Measurements from ENCODE around the gene DISP1.
A peak's percentile ranks its signal among the peaks of the same experiment; 100 is the strongest.

Gene DISP1

DNA sequence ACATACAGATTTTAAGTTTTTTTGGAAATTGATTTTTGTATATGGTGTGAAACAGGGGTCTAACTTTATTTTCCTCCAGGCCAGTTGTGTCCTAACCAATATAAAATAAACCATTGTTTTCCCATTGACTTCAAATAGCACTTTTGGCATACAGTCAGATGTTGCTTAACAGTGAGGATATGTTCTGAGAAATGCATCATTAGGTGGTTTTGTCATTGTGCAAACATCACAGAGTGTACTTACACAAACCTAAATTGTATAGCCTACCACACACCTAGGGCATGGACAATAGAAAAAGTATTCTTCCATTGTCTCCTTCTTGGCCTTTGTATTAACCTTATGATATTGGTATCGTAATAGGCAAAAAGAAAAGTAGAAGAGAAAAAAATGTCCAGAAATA, 37.4 kb upstream of the DISP1 start:
- TF ChIP-seq, protein P1, sequence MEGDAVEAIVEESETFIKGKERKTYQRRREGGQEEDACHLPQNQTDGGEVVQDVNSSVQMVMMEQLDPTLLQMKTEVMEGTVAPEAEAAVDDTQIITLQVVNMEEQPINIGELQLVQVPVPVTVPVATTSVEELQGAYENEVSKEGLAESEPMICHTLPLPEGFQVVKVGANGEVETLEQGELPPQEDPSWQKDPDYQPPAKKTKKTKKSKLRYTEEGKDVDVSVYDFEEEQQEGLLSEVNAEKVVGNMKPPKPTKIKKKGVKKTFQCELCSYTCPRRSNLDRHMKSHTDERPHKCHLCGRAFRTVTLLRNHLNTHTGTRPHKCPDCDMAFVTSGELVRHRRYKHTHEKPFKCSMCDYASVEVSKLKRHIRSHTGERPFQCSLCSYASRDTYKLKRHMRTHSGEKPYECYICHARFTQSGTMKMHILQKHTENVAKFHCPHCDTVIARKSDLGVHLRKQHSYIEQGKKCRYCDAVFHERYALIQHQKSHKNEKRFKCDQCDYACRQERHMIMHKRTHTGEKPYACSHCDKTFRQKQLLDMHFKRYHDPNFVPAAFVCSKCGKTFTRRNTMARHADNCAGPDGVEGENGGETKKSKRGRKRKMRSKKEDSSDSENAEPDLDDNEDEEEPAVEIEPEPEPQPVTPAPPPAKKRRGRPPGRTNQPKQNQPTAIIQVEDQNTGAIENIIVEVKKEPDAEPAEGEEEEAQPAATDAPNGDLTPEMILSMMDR (IDR thresholded peaks at IDR 0.05; ENCODE audit: low read length, missing control alignments) = no peak
- DNase-seq (ENCODE audit: low read depth) = peak; percentile 96
- no peak overlapping the region for H3K4me3 ChIP-seq (replicated peaks; ENCODE audit: low read depth, low read length)

DNA sequence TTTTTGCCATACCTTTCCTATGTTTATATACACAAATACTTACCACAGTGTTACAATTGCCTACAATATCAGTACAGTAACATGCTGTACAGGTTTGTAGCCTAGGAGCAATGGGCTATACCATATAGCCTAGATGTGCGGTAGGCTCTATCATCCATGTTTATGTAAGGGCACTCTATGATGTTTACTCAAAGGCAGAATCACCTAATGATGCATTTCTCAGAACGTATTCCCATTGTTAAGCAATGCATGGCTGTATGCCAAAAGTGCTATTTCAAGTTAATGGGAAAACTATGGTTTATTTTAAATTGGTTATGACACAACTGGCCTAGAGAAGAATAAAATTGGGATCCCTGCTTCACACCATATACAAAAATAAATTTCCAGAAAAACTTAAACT, 36.9 kb upstream of the DISP1 start:
- TF ChIP-seq, protein P1 (IDR thresholded peaks at IDR 0.05; ENCODE audit: low read length, missing control alignments) = no peak
- no peak overlapping the region for H3K4me3 ChIP-seq (replicated peaks; ENCODE audit: low read depth, low read length)
- DNase-seq (ENCODE audit: low read depth) = peak; percentile 94

DNA sequence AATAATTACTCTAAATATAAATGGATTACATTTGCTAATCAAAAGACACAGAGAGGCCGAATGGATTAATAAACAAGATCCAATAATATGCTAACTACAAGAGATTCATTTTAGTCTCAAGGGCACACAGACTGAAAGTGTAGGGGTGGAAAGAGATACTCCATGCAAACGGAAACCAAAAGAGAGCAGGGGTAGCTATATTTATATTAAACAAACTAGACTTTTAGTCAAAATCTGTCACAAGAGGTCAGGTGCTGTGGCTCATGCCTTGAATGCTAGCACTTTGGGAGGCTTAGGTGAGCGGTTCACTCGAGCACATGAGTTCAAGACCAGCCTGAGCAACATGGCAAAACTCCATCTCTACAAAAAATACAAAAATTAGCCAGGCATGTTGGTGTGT, 33.6 kb upstream of the DISP1 start:
- no peak for DNase-seq (ENCODE audit: low read depth)
- TF ChIP-seq, protein P1 (IDR thresholded peaks at IDR 0.05; ENCODE audit: low read length, missing control alignments) = no peak

DNA sequence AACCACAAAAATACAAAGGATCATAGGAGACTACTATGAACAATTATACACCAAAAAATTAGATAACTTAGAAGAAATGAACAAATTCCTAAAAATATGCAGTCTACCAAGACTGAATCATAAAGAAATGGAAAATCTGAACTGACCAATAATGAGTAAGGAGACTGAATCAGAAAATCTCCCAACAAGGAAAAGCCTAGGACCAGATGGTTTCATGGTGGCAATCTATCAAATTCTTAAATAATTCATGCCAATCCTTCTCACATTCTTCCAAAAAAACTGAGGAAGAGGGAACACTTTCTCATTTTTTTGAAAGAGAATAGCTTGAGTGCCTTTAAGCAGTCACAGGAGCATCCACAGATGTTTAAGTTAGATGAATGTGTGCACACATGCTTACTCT, 31.8 kb upstream of the DISP1 start:
- TF ChIP-seq, protein P1 (IDR thresholded peaks at IDR 0.05; ENCODE audit: low read length, missing control alignments) = no peak
- no peak for DNase-seq (ENCODE audit: low read depth)
- H3K4me3 ChIP-seq (replicated peaks; ENCODE audit: low read depth, low read length) = no peak overlapping the region

More for the DNA sequence above, 33.6 kb upstream of the DISP1 start:
- H3K4me3 ChIP-seq (replicated peaks; ENCODE audit: low read depth, low read length) = no peak overlapping the region

DNA sequence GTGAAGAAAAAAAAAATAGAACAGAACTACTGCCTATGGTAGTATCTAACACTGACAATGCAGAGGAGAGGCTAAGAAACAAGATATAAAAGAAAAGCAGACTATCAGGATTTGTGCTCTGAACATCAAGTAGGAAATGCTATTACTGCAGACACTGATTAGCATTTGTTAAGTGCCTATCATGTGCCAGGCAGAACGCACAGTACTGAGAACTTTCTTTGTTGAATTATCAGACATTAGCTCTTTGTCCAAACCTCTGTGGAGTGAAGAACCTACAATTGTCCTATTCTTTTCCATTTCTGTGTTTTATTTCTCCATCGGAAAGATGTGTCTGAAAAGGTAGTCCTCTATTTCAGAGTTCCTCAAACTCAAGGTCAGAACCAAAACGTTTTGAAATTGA, 30.5 kb upstream of the DISP1 start:
- DNase-seq (ENCODE audit: low read depth) = no peak
- TF ChIP-seq, protein P1 (IDR thresholded peaks at IDR 0.05; ENCODE audit: low read length, missing control alignments) = no peak
- no peak overlapping the region for H3K4me3 ChIP-seq (replicated peaks; ENCODE audit: low read depth, low read length)

DNA sequence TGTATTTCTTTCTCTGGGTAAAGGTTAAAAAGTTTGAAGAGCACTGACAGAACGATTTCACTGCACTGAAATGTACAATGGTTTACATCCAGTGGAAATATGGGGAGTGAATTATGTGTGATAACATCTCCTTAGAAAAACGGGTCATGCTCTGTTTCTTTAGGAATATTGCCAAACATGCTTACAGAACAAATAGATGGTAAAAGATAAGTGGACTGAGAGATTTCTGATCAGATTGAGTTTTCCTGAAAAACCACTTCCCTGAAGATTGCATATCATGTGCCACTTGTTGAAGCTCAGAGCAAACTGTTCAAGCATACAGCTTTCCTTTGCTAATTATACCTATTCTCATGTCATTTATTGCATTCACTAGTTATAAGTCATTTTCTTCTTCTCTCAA, 29.9 kb upstream of the DISP1 start:
- H3K4me3 ChIP-seq (replicated peaks; ENCODE audit: low read depth, low read length) = no peak overlapping the region
- DNase-seq (ENCODE audit: low read depth) = no peak
- TF ChIP-seq, protein P1 (IDR thresholded peaks at IDR 0.05; ENCODE audit: low read length, missing control alignments) = no peak

DNA sequence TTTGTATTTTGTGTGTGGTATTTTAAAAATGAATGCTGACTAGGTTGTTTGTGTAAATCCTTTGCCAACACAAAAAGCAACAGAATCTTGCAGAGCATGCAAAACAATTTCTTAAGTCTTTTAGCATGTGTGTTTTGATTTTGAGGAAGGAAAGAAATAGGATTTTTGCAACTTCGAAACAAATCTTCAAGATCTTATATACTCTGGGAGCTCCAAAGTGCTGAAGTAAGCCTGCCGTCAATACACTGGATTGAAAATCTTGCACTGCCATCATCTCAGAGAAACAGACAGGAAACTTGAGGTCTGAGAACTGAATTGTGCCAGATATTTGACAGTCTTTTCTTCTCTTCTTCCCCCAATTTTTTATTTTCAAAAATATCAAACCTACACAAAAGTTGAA, 29.3 kb upstream of the DISP1 start:
- H3K4me3 ChIP-seq (replicated peaks; ENCODE audit: low read depth, low read length) = no peak overlapping the region
- DNase-seq (ENCODE audit: low read depth) = no peak
- TF ChIP-seq, protein P1 (IDR thresholded peaks at IDR 0.05; ENCODE audit: low read length, missing control alignments) = no peak
